Breast epithelium (tissue), 4 donors: ENCODE data around the gene CFDP1. TPM values are rescaled to one million over a fixed set of nuclear protein-coding genes. Genes with fewer than 3 reads are reported as not detected.

Experiments
- DNase-seq, 2 donors: peaks; one replicate each; pipeline ENCODE4 v3.0.0-alpha.2; 2019; ENCODE audit warnings: low spot score in 2 of 2
- H3K27ac ChIP-seq, 2 donors: fragments of 200-600 bp; sonication (generic) in 1 of 2; one replicate each; pipeline ENCODE4 v1.5.1; 2016 to 2019; ENCODE audit warnings: mild to moderate bottlenecking in 1 of 2
- H3K27me3 ChIP-seq, 2 donors: fragments of 200-600 bp; sonication (generic) in 1 of 2; one replicate each; pipeline versions ENCODE4 v1.5.1 to v1.6.0; 2017 to 2019; ENCODE audit warnings: control low read depth in 1 of 2, mild to moderate bottlenecking in 1 of 2
- H3K36me3 ChIP-seq: fragments of 200-600 bp; one replicate; pipeline ENCODE4 v1.5.1; 2019
- H3K4me1 ChIP-seq, 2 donors: fragments of 200-600 bp; sonication (generic); one replicate each; pipeline ENCODE4 v1.5.1; 2016 to 2019; ENCODE audit warnings: control low read depth in 1 of 2
- H3K4me3 ChIP-seq, 3 donors: fragments of 200-600 bp; sonication (generic); 1 replicate in 2 of 3; 2 replicates in 1 of 3; pipeline ENCODE4 v1.5.1; 2016 to 2019; ENCODE audit warnings: mild to moderate bottlenecking in 3 of 3, moderate library complexity in 2 of 3
- H3K9me3 ChIP-seq, 2 donors: fragments of 200-600 bp; sonication (generic) in 1 of 2; one replicate each; pipeline ENCODE4 v1.5.1; 2016 to 2019; ENCODE audit warnings: control low read depth in 1 of 2
- CTCF ChIP-seq, 3 donors: fragments of 450-650 bp; IDR thresholded peaks; one replicate each; pipeline ENCODE4 v1.5.1; 2016 to 2017; ENCODE audit warnings: antibody characterized with exemption in 3 of 3, mild to moderate bottlenecking in 3 of 3, moderate library complexity in 3 of 3
- POLR2A ChIP-seq: fragments of 450-650 bp; IDR thresholded peaks from one replicate; pipeline ENCODE4 v1.6.1; 2016; ENCODE audit warnings: antibody characterized with exemption, mild to moderate bottlenecking, moderate library complexity
- POLR2AphosphoS5 ChIP-seq, 3 donors: sonication (generic); formaldehyde crosslinking; IDR thresholded peaks; one replicate each; pipeline ENCODE4 v1.6.1; 2017; ENCODE audit warnings: antibody characterized with exemption in 3 of 3
- intact Hi-C: fragments of 100-400 bp; cut with DNase I; formaldehyde crosslinking; loops from one replicate; pipeline ENCODE4 v1.15.1; 2023; ENCODE audit warnings: low total_unique reads
- total RNA-seq, 3 donors: library from RNA; depleted of rRNA; stranded (reverse); fragments of >200 nt; gene quantifications; one replicate each; pipeline ENCODE4 v1.1.0, GENCODE V29; 2016

The CFDP1 gene
- total RNA-seq, 3 donors from 2014 or later = 55.5 to 81.9 (median 80.9) TPM

- DNase-seq = no peak
- Histone ChIP-seq H3K27ac (peak overlapping the region; percentile 95 to 98), H3K27me3 (no peaks in the 10 kb centered on the region), H3K4me3 (no peak overlapping the region), H3K9me3 (no peaks in the 10 kb centered on the region), H3K36me3 (no peaks in the 10 kb centered on the region), H3K4me1 (peaks cover 24 to 55% of the 10 kb centered on the region in 2 donors)
- intact Hi-C loops = loop anchor here (1.0 kb wide), 1 partner anchor 18 kb away; no protein-coding TSS in a partner anchor
- TF ChIP-seq CTCF (IDR thresholded peaks at IDR 0.05) (no peak), POLR2AphosphoS5 (IDR thresholded peaks at IDR 0.05) (no peak), POLR2A (no peak)
Observed at GRCh38 chr16:75247249-75247648, 186.1 kb downstream of the CFDP1 start.

GRCh38 chr16:75246504-75247205 is 186.6 kb downstream of the CFDP1 start:
- no peaks in the 10 kb centered on the region for H3K9me3 ChIP-seq
- H3K27ac ChIP-seq = peak overlapping the region; percentile 95 to 98
- H3K4me1 ChIP-seq = peaks cover 19 to 50% of the 10 kb centered on the region in 2 donors

GRCh38 chr16:75244844-75245758 is 188.2 kb downstream of the CFDP1 start:
- peak overlapping the region; percentile 95 to 98 for H3K27ac ChIP-seq
- no peaks in the 10 kb centered on the region for H3K27me3 ChIP-seq
- TF ChIP-seq CTCF (IDR thresholded peaks at IDR 0.05) (no peak), POLR2A (no peak), POLR2AphosphoS5 (IDR thresholded peaks at IDR 0.05) (peak; percentile 36 to 68 (median 61))
- peak; percentile 82 to 84 for DNase-seq
- no peaks in the 10 kb centered on the region for H3K36me3 ChIP-seq
- H3K4me3 ChIP-seq = peak overlapping the region in 2 of 3 donors; percentile 16 to 48
- intact Hi-C loops = no loop called here
- H3K4me1 ChIP-seq = peaks cover 19 to 49% of the 10 kb centered on the region in 2 donors
- H3K9me3 ChIP-seq = no peaks in the 10 kb centered on the region

More at GRCh38 chr16:75246504-75247205, 186.6 kb downstream of the CFDP1 start:
- Histone ChIP-seq H3K36me3 (no peaks in the 10 kb centered on the region), H3K27me3 (no peaks in the 10 kb centered on the region), H3K4me3 (no peak overlapping the region)
- no peak for DNase-seq
- TF ChIP-seq CTCF (IDR thresholded peaks at IDR 0.05) (no peak), POLR2A (no peak), POLR2AphosphoS5 (IDR thresholded peaks at IDR 0.05) (no peak)
- intact Hi-C loops = loop anchor here (1.0 kb wide), 1 partner anchor 17 kb away; no protein-coding TSS in a partner anchor

- TF ChIP-seq POLR2AphosphoS5 (IDR thresholded peaks at IDR 0.05) = no peak
- no peak for TF ChIP-seq CTCF (IDR thresholded peaks at IDR 0.05)
- TF ChIP-seq POLR2A = no peak
- no peaks in the 10 kb centered on the region for H3K9me3 ChIP-seq
- H3K4me3 ChIP-seq = peak overlapping the region in 1 of 3 donors; percentile 25
- intact Hi-C loops = no loop called here
- peaks cover 23 to 46% of the 10 kb centered on the region in 2 donors for H3K4me1 ChIP-seq
- no peaks in the 10 kb centered on the region for H3K27me3 ChIP-seq
- peak overlapping the region; percentile 95 to 98 for H3K27ac ChIP-seq
- no peaks in the 10 kb centered on the region for H3K36me3 ChIP-seq
- peak in 1 of 2 donors; percentile 70 for DNase-seq
Observed at GRCh38 chr16:75244225-75244809, 189.0 kb downstream of the CFDP1 start.

Other genes starting within 250 kb of the CFDP1 start
- gene CTRB2, start 226.3 kb downstream of the CFDP1 start, total RNA-seq = not detected
- not detected for gene CTRB1, start 214.5 kb downstream of the CFDP1 start, total RNA-seq
- 10 to 100 TPM; 13.6 to 38.7 (median 32.9) TPM for gene BCAR1, start 181.9 kb downstream of the CFDP1 start, total RNA-seq
- 10 to 100 TPM; 12.8 to 36.3 (median 22.0) TPM for gene TMEM170A, start 31.2 kb upstream of the CFDP1 start, total RNA-seq
- under 1 TPM in 2 of 3 donors, not detected in 1; under 0.01 to 0.44 TPM for gene CHST6, start 61.9 kb upstream of the CFDP1 start, total RNA-seq
- under 1 TPM in 2 of 3 donors, not detected in 1; 0.15 to 0.33 TPM for gene CHST5, start 102.6 kb upstream of the CFDP1 start, total RNA-seq
- 1 to 10 TPM; 6.6 to 9.8 (median 7.0) TPM for gene TMEM231, start 122.7 kb upstream of the CFDP1 start, total RNA-seq
- gene GABARAPL2, start 132.9 kb upstream of the CFDP1 start, total RNA-seq = 100 to 1,000 TPM in 2 of 3 donors, 10 to 100 TPM in 1; 95.2 to 128 (median 104) TPM
- 10 to 100 TPM; 30.1 to 74.9 (median 62.3) TPM for gene ADAT1, start 189.8 kb upstream of the CFDP1 start, total RNA-seq
- 100 to 1,000 TPM; 107 to 135 (median 114) TPM for gene KARS1, start 214.2 kb upstream of the CFDP1 start, total RNA-seq
- gene TERF2IP, start 214.3 kb upstream of the CFDP1 start, total RNA-seq = 10 to 100 TPM; 68.2 to 79.0 (median 76.0) TPM
- not detected for gene CPHXL2, start 243.5 kb upstream of the CFDP1 start, total RNA-seq